Endothelial cell of umbilical vein (primary cell): ENCODE data around the gene HIVEP3.

Experiments
- CTCF ChIP-seq, 2 donors: IDR thresholded peaks; 1 replicate in 1 of 2; 2 replicates in 1 of 2; pipeline ENCODE4 v1.5.1; 2011; ENCODE audit warnings: low read length in 2 of 2, mild to moderate bottlenecking in 2 of 2, moderate library complexity in 2 of 2, control low read depth in 1 of 2, inconsistent platforms in 1 of 2, low read depth in 1 of 2; ENCODE audit not compliant: insufficient read depth in 1 of 2; ENCODE audit errors: extremely low read depth in 1 of 2
- EZH2 ChIP-seq: IDR thresholded peaks from 2 replicates; pipeline ENCODE4 v1.6.1; 2012; ENCODE audit warnings: borderline replicate concordance, low read depth, mild to moderate bottlenecking, moderate library complexity, low read length, inconsistent platforms; ENCODE audit not compliant: severe bottlenecking
- GATA2 ChIP-seq: IDR thresholded peaks from 2 replicates; pipeline ENCODE4 v1.7.0; 2011; ENCODE audit warnings: low read depth, mild to moderate bottlenecking, moderate library complexity, mixed read lengths, low read length; ENCODE audit not compliant: insufficient read length, insufficient read depth
- JUN ChIP-seq: IDR thresholded peaks from 2 replicates; pipeline ENCODE4 v1.6.1; 2011; ENCODE audit warnings: borderline replicate concordance, low read depth; ENCODE audit not compliant: insufficient read length, insufficient read depth
- MAX ChIP-seq: IDR thresholded peaks from 2 replicates; pipeline ENCODE4 v1.6.1; 2011; ENCODE audit not compliant: insufficient read depth, insufficient read length
- MYC ChIP-seq: IDR thresholded peaks from one replicate; pipeline ENCODE4 v1.6.1; 2011; ENCODE audit warnings: mild to moderate bottlenecking, low read depth, low read length
- POLR2A ChIP-seq: IDR thresholded peaks from 2 replicates; pipeline ENCODE4 v1.6.1; 2012; ENCODE audit warnings: low read depth, mild to moderate bottlenecking, control low read depth, low read length
- POLR2AphosphoS5 ChIP-seq: IDR thresholded peaks from 2 replicates; pipeline ENCODE4 v1.6.1; 2012; ENCODE audit warnings: low read depth, mild to moderate bottlenecking, control low read depth, low read length, moderate library complexity; ENCODE audit not compliant: insufficient read depth

- TF ChIP-seq CTCF (IDR thresholded peaks at IDR 0.05; ENCODE audit: extremely low read depth in 1 of 2, insufficient read depth in 1 of 2, low read depth in 1 of 2, low read length in 2 of 2) (no peak), EZH2 (no peak), POLR2A (no peak), MYC (no peak), POLR2AphosphoS5 (no peak), JUN (no peak), GATA2 (no peak), MAX (no peak)
Observed at GRCh38 chr1:41483960-41484401, 434.7 kb downstream of the HIVEP3 start.
